DND-41 (cell line): Measurements from ENCODE around the gene SCNN1A.

Source experiments
- CTCF ChIP-seq: IDR thresholded peaks from 2 replicates; pipeline ENCODE4 v1.5.1; 2012; ENCODE audit warnings: borderline replicate concordance, low read length, moderate library complexity, mild to moderate bottlenecking; ENCODE audit not compliant: poor library complexity, severe bottlenecking; ENCODE audit errors: extremely low read depth
- EZH2 ChIP-seq: IDR thresholded peaks from 3 replicates; pipeline ENCODE4 v1.6.1; 2012; ENCODE audit warnings: borderline replicate concordance, low read depth, mild to moderate bottlenecking, moderate library complexity, low read length, inconsistent platforms; ENCODE audit not compliant: severe bottlenecking

GRCh38 chr12:6328045-6328779 lies 47.2 kb downstream of the SCNN1A start:
- TF ChIP-seq CTCF (no peak), EZH2 (no peak)
